Ishikawa (cell line): ENCODE measurements around the gene TRAPPC14.

Experiments used
- CEBPB ChIP-seq: IDR thresholded peaks from 2 replicates; pipeline ENCODE4 v1.6.1; 2012
- CREB1 ChIP-seq: IDR thresholded peaks from 2 replicates; pipeline ENCODE4 v1.6.1; 2012; ENCODE audit warnings: low read depth
- EGR1 ChIP-seq: IDR thresholded peaks from 2 replicates; pipeline ENCODE4 v1.6.1; 2012
- EP300 ChIP-seq: IDR thresholded peaks from 2 replicates; pipeline ENCODE4 v1.6.1; 2012; ENCODE audit warnings: borderline replicate concordance
- FOXM1 ChIP-seq: IDR thresholded peaks from 2 replicates; pipeline ENCODE4 v1.6.1; 2012; ENCODE audit warnings: low read depth, borderline replicate concordance
- MAX ChIP-seq: IDR thresholded peaks from 2 replicates; pipeline ENCODE4 v1.6.1; 2012
- NFIC ChIP-seq: IDR thresholded peaks from 2 replicates; pipeline ENCODE4 v1.6.1; 2012
- RAD21 ChIP-seq: IDR thresholded peaks from 2 replicates; pipeline ENCODE4 v1.6.1; 2012; ENCODE audit warnings: low read depth
- REST ChIP-seq: IDR thresholded peaks from 2 replicates; pipeline ENCODE4 v1.6.1; 2012; ENCODE audit warnings: low read depth, mild to moderate bottlenecking
- TAF1 ChIP-seq: IDR thresholded peaks from 2 replicates; pipeline ENCODE4 v1.6.1; 2012; ENCODE audit warnings: low read depth, mild to moderate bottlenecking
- TCF12 ChIP-seq: IDR thresholded peaks from 2 replicates; pipeline ENCODE4 v1.6.1; 2012; ENCODE audit warnings: low read depth
- TEAD4 ChIP-seq: IDR thresholded peaks from 2 replicates; pipeline ENCODE4 v1.6.1; 2012
- USF1 ChIP-seq: IDR thresholded peaks from 2 replicates; pipeline ENCODE4 v1.6.1; 2012
- YY1 ChIP-seq: IDR thresholded peaks from 2 replicates; pipeline ENCODE4 v1.6.1; 2012; ENCODE audit warnings: low read depth
- ZBTB7A ChIP-seq: IDR thresholded peaks from 2 replicates; pipeline ENCODE4 v1.6.1; 2012; ENCODE audit warnings: low read depth

The TRAPPC14 gene

GRCh38 chr7:100124301-100125230, 34.0 kb downstream of the TRAPPC14 start:
- no peak for TF ChIP-seq EGR1
- no peak for TF ChIP-seq FOXM1
- no peak for TF ChIP-seq TEAD4
- TF ChIP-seq USF1, result no peak
- TF ChIP-seq NFIC, result no peak
- no peak for TF ChIP-seq TCF12
- no peak for TF ChIP-seq RAD21
- TF ChIP-seq EP300, result no peak
- TF ChIP-seq TAF1, result no peak
- no peak for TF ChIP-seq MAX
- TF ChIP-seq ZBTB7A, result no peak
- no peak for TF ChIP-seq REST
- no peak for TF ChIP-seq CEBPB
- TF ChIP-seq CREB1, result no peak
- no peak for TF ChIP-seq YY1

GRCh38 chr7:100122568-100122967, 36.0 kb downstream of the TRAPPC14 start:
- TF ChIP-seq ZBTB7A (no peak), NFIC (no peak), CREB1 (no peak), FOXM1 (no peak), REST (no peak), TCF12 (no peak), EGR1 (no peak), CEBPB (no peak), YY1 (no peak), EP300 (no peak), TAF1 (no peak), TEAD4 (no peak)

- TF ChIP-seq EP300 (no peak), USF1 (no peak), EGR1 (no peak), CEBPB (no peak), CREB1 (no peak), MAX (no peak), YY1 (no peak), ZBTB7A (no peak), TAF1 (no peak), TCF12 (no peak), RAD21 (no peak), NFIC (no peak), FOXM1 (no peak), TEAD4 (no peak), REST (no peak)
These were observed 36.5 kb downstream of the TRAPPC14 start for GRCh38 chr7:100122067-100122466.

GRCh38 chr7:100120733-100121036, 37.8 kb downstream of the TRAPPC14 start:
- TF ChIP-seq CREB1 (no peak), CEBPB (no peak), NFIC (no peak), EP300 (no peak), TAF1 (no peak), RAD21 (no peak), TCF12 (no peak), MAX (no peak), EGR1 (no peak), USF1 (no peak), ZBTB7A (no peak), FOXM1 (no peak), YY1 (no peak), TEAD4 (no peak), REST (no peak)
